Colonic mucosa (tissue), 4 donors: ENCODE measurements around the gene SLC25A38. TPM values are rescaled to one million over a fixed set of nuclear protein-coding genes. Genes with fewer than 3 reads are reported as not detected.

ENCODE experiments used
- DNase-seq: peaks from one replicate; pipeline ENCODE4 v3.0.0-alpha.2; 2020
- H3K27ac ChIP-seq: fragments of 200-600 bp; one replicate; pipeline ENCODE4 v1.8.0; 2021
- H3K27me3 ChIP-seq: fragments of 200-600 bp; one replicate; pipeline ENCODE4 v1.8.0; 2021
- H3K36me3 ChIP-seq: fragments of 200-600 bp; one replicate; pipeline ENCODE4 v1.8.0; 2021
- H3K4me1 ChIP-seq: fragments of 200-600 bp; one replicate; pipeline ENCODE4 v1.8.0; 2021; ENCODE audit warnings: mild to moderate bottlenecking
- H3K4me3 ChIP-seq: fragments of 200-600 bp; one replicate; pipeline ENCODE4 v1.8.0; 2021
- H3K9ac ChIP-seq, 2 donors: one replicate each; pipeline ENCODE4 v1.7.0; 2013; ENCODE audit warnings: control low read depth in 2 of 2, low read depth in 2 of 2, low read length in 2 of 2
- H3K9me3 ChIP-seq: fragments of 200-600 bp; one replicate; pipeline ENCODE4 v1.8.0; 2021
- intact Hi-C: fragments of 100-400 bp; cut with DNase I; formaldehyde crosslinking; loops from one replicate; pipeline ENCODE4 v1.14.1; 2022
- total RNA-seq, 2 donors: library from RNA; stranded (reverse); fragmentation: NEBNext Ultra II Directional in 1 of 2; extraction: Animal tissue kit (Norgen Biotek cat#: 25700) in 1 of 2; gene quantifications; one replicate each; pipeline ENCODE4 v1.2.1, GENCODE V29; 2021
- TF ChIP-seq, protein P1 (sequence below): fragments of 200-600 bp; IDR thresholded peaks from one replicate; pipeline ENCODE4 v1.8.0; 2022; ENCODE audit warnings: antibody characterized with exemption, mild to moderate bottlenecking
- donor health status: healthy.
- donor health status: DM: no; HTN: no; CAD: no.
- donor health status: DM: no; HTN: no; CAD: no.

Gene SLC25A38
- total RNA-seq, 2 donors from 2014 or later = 41.7 to 45.5 TPM

DNA sequence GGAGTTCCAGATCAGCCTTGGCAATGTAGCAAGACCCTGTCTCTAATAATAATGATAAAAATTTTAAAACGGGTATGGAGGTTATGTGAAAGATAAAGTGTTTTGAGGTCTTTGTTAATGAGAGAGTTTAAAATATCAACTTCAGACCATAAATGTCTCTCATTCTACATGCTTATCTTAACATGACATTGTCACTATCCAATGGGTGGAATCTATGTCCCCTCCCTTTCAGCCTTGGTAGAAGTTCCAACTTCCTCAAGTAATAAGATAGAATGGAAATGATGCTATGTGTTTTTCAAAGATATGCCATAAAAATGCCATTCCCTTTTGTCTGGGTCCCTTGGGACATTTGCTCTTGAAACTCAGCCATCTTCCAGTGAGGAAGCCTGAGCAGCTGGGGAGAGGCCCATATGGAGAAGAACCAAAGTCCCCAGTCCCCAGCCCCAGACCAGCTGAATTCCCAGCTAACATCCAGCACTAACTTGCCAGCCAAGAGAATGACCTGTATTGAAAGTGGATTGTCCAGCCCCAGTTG, 40.3 kb downstream of the SLC25A38 start:
- Histone ChIP-seq H3K4me1 (no peaks in the 10 kb centered on the region), H3K36me3 (no peaks in the 10 kb centered on the region), H3K9me3 (no peaks in the 10 kb centered on the region), H3K9ac (no peak overlapping the region), H3K27me3 (no peaks in the 10 kb centered on the region), H3K27ac (no peak overlapping the region), H3K4me3 (no peak overlapping the region)
- intact Hi-C loops = no loop called here
- TF ChIP-seq, protein P1, sequence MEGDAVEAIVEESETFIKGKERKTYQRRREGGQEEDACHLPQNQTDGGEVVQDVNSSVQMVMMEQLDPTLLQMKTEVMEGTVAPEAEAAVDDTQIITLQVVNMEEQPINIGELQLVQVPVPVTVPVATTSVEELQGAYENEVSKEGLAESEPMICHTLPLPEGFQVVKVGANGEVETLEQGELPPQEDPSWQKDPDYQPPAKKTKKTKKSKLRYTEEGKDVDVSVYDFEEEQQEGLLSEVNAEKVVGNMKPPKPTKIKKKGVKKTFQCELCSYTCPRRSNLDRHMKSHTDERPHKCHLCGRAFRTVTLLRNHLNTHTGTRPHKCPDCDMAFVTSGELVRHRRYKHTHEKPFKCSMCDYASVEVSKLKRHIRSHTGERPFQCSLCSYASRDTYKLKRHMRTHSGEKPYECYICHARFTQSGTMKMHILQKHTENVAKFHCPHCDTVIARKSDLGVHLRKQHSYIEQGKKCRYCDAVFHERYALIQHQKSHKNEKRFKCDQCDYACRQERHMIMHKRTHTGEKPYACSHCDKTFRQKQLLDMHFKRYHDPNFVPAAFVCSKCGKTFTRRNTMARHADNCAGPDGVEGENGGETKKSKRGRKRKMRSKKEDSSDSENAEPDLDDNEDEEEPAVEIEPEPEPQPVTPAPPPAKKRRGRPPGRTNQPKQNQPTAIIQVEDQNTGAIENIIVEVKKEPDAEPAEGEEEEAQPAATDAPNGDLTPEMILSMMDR = no peak
- no peak for DNase-seq

DNA sequence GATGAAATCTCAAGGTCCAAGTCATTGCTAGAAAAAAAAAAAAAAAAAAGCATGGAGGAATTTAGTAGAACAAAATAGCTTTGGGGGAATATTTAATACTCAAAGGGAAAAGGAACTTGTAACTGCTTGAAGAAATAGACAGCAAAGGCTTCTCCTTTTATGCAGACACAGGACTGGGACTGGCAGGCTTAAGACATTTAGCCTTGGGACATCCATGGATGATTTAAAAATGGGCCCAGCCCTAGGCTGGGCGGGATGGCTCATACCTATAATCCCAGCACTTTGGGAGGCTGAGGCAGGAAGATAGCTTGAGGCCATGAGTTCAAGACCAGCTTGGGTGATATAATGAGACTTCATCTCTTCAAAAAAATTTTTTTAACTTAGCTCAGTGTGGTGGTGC, 43.1 kb downstream of the SLC25A38 start:
- H3K27me3 ChIP-seq = no peaks in the 10 kb centered on the region
- no peaks in the 10 kb centered on the region for H3K36me3 ChIP-seq
- no peak overlapping the region for H3K27ac ChIP-seq
- no peak overlapping the region for H3K9ac ChIP-seq
- no peaks in the 10 kb centered on the region for H3K4me1 ChIP-seq
- TF ChIP-seq, protein P1 = no peak
- intact Hi-C loops = no loop called here
- DNase-seq = no peak
- H3K4me3 ChIP-seq = no peak overlapping the region
- no peaks in the 10 kb centered on the region for H3K9me3 ChIP-seq

DNA sequence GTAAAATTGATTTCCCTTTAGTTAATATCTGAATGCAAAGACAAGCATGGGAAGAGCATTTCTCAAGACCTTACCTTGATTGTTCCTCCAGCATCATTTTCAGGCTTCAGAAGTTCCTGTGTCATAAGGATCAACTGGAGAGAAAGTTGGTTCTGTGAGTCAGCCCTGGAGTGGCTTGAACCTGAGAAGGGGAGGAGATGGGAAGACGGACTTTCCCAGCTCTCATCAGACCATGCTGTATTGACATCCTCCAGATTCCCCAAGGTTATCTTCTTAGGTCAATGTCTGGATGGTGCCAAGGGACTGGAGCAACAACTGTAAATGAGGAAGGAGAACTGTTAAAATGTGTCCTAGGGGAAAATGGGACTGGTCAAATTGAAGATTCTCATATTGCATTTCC, 44.3 kb downstream of the SLC25A38 start:
- TF ChIP-seq, protein P1 = no peak
- no peaks in the 10 kb centered on the region for H3K4me1 ChIP-seq
- no peaks in the 10 kb centered on the region for H3K9me3 ChIP-seq
- no peaks in the 10 kb centered on the region for H3K36me3 ChIP-seq
- intact Hi-C loops = no loop called here
- H3K27ac ChIP-seq = no peak overlapping the region
- H3K27me3 ChIP-seq = no peaks in the 10 kb centered on the region
- no peak overlapping the region for H3K9ac ChIP-seq
- H3K4me3 ChIP-seq = no peak overlapping the region
- DNase-seq = no peak

DNA sequence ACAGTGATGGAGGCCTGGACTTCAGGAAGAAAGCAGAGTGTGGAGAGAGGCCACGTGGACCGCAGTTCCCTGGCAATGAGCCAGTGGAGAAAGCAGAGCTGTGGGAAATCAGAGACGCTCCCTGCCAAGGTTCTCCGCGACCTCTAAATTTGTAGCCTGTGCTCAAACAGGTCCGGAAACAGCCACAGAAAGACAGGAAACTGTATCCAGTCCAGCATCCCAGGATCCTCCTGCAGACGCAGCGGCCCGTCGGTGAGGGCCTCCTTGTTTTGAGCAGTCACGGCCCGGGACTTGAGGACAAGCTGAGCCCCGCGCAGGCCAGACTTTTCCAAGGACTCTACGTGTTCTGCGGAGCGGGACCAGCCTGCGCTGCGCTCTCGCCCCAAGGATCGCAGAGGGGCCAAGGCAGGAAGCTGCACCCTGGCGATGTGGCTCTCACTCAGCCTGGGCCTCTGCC, 45.6 kb downstream of the SLC25A38 start:
- DNase-seq = no peak
- TF ChIP-seq, protein P1 = no peak
- intact Hi-C loops = no loop called here
- Histone ChIP-seq H3K4me1 (peaks cover 5% of the 10 kb centered on the region), H3K27ac (no peak overlapping the region), H3K9ac (no peak overlapping the region), H3K9me3 (no peaks in the 10 kb centered on the region), H3K27me3 (no peaks in the 10 kb centered on the region), H3K4me3 (no peak overlapping the region), H3K36me3 (no peaks in the 10 kb centered on the region)

DNA sequence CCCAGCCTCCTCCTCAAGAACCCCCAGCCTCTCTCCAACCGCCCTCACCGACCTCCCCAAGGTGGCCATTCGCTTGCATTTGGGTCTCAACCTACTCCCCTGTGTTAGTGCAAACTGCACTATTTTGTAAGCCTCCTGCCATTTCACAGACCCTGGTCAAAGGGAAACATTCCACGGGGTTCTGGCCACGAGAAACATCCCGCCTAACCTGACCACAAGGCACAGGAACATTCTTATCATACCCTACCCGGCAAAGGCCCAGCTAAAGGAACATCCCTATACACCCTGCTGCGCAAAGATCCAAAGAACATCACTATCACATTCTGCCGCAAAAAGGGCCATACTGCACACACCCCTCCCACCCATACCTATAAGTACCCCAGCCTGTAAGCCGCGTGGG, 46.3 kb downstream of the SLC25A38 start:
- Histone ChIP-seq H3K9ac (no peak overlapping the region), H3K36me3 (no peaks in the 10 kb centered on the region), H3K4me1 (peaks cover 5% of the 10 kb centered on the region), H3K9me3 (no peaks in the 10 kb centered on the region), H3K27me3 (no peaks in the 10 kb centered on the region), H3K27ac (no peak overlapping the region), H3K4me3 (no peak overlapping the region)
- DNase-seq = no peak
- TF ChIP-seq, protein P1 = no peak
- intact Hi-C loops = no loop called here
